GM19023 (cell line): ENCODE measurements around the gene MAST4.

Source experiments
- ATAC-seq: cut with Tn5 transposase; IDR thresholded peaks from one replicate; pipeline ENCODE4 v1.9.1; 2021; ENCODE audit warnings: mild to moderate bottlenecking, moderate library complexity; ENCODE audit not compliant: unreplicated experiment

MAST4 gene

DNA sequence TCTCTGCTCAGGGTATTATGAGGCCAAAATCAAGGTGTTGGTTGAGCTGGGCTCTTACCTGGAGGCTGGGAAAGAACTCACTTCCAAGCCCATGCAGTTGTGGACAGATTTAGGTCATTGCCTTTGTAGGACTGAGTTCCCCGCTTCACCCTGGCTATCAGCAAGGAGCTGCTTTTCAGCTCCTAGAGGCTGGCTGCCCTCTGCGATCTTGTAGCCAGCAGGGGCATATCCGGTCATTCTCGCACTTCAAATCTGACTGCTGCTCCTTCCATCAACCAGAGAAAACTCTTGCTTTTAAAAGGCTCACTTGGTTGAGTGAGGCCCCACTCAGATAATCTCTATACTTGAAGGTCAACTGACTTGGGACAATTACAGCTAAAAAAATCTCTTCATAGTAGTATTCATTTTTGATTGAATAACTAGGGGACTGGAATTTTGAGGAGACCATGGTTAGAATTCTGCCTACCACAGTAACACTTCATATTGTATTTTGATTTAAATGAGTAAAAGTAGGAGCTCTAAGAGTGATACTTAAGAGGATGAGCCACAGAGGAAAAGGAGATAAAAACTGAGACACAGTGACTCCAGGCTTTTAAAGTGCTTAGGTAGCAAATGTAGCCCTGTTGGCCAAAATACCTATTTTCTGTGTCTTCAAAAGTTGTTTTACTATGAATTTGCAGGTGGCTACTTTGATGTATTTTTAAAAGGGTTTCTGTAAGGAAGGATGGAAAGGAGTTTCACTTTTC is 463.0 kb downstream of the MAST4 start:
- no peak for ATAC-seq

DNA sequence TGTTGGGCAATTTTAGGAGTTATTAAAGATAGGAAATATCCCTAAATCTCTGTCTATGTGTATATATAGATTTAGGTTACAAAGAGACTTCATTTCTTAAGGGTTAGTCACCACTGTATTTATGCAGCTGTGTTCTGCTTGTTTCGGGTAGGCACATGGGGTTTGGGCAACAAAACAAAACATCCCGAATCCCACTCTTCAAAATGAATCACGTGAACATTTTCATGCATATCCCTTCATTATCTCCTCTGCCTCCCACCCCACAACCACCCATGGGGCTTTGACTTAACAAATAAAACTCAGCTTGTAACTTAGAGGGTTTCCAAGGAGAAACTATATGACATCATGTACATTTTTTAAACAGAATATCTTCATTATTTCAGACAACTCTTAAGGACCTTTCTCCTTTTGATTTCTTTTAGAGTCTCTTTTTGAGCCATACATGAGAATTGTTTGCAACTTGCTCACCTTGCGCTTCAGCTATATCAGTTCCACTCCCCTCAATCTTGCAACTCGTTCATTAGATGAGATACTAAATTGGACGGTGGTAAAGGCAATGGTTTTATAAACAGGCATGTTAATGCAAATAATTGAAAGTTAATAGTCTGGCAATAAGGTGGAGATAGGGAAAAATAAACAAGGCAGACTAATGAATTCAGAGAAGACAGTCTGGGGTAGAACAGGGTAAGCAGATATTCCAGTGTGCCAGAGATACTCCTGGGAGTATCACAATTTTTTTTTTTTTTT is 463.7 kb downstream of the MAST4 start:
- no peak for ATAC-seq

DNA sequence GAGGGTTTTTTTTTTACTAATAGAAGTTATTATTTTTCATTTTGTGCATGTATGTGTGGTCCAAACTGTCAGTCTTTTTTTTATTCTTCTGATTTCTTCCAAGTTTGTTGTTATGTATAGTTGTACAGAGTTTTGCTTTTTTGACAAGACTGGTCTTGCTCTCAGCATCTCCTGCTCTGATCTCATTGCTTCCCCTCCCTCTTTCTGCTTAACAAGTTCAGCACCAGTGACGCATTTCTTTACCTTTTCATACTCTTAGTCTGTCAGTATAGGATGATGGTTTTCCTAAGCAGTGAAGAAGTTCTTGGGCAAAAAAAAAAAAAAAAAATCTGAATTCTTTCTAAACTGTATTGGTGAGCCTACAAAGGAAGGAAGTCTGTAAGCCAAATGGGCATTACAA is 465.3 kb downstream of the MAST4 start:
- no peak for ATAC-seq

DNA sequence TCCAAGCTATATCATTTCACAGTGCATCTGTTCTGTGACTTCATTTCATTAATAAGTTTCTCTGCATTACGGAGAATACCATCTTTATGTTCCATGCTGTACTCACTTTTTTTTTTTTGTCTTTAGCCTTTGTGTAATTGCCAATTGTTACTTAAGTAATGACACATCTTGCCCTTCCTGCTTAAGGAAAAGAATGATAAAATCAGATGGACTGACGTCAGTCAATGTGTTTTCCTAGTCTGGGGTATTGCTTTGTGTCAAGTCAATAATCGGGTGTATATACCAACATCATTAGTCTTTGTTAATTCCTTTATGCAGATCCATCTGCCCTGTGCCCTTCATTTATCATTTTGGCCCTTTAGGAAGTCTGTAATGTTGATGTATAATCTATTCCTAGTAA is 466.9 kb downstream of the MAST4 start:
- ATAC-seq = no peak

DNA sequence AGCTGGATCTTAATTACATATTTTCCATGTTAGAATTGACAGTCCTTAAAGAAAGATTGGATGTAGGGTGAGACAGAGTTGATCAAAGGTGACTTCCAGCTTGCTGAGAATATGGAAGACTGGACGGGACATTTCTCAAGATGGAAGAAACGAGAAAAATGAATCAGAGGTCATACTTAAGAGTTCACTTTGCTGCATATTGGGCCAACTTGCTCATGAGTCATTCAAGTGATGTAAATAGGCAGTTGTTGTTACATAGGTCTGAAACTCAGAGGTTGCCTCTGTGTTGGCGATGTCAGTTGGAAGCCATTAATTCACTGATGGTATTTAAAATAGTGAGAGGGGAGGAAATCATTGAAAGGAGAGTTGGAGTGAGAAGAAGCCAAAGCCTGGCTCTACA is 467.6 kb downstream of the MAST4 start:
- ATAC-seq = no peak

DNA sequence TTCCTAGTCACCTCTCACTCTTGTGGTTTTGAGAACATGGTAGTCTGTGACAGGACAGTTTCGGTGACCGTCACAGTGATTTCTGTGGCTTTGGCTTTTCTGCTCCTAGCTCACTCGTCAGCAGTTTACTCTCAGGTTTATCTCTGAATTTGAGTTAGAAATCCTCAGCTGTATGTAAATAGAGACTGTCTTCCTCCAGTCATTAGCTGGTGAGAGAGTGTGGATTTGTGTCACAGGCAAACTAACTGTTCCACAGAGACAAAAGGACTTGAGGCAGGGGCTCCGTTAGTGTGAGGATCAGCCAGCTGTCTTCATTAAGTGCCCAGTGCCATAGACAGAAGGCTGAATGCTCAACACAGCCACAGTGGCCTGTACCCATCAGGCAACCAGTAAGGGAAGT is 469.0 kb downstream of the MAST4 start:
- ATAC-seq = no peak

DNA sequence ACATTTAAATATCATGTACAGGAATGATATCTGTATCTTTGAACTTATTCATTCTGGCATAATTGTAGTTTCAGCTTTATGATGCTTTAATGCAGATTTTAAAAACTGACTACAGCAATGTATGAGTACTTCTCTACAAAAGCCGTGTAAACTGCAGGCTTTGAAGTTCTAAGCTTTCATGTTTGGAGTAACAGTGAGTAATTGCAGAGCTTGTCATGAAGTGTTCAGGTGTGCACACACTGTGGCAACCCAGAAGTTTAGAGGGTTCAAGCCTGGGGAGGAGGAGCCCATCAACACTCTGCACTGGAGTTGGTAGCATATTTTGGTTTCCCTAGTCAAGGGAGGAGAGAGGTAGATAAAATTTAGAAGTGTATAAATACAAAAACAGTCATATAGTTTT is 469.5 kb downstream of the MAST4 start:
- ATAC-seq = no peak

DNA sequence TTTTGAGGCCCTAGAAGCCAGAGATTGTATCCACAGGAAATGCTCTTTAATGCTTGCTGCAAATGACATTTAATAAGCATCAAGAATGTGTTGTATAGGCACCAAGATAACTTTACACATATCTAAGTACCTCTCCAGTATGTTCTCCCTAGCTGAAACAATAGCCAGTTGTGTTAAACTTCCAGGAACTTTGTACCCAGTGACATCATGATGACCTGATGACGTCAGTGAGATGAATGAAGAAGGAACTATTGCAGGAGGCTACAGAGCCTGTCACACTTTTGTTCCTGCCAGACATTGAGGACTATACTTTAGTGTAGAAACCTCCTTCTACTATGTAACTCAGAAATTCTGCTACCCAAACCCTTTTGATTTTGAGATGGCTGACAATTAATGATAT is 470.6 kb downstream of the MAST4 start:
- ATAC-seq = no peak

DNA sequence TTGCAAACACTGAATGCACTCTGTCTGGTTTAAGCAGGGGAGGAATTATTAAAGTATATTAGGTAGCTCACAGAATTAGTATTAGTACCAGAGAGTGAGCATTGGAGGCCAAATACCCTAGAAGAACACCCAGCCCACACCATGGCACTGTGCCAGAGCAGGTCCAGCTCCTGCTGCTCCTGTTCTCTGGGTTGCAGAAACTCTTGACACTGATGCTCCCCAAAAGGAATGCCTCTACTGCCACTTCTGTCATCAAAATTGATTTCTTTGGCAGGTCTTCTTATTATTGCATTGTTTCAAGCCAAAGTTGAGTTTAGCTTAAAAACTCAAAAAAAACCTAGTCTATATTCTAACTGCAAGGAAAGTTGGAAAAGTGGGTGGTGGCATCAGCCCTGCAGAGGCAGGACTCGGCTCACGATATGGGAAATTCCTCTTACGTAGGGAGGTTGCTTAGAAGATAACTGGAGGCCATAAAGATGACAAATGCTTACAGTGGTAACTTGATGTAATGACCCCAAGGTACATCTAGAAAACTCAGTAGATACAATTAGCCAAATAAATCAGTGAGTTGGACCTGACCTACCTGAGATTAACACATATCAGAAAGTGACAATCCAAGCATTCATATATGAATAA is 477.0 kb downstream of the MAST4 start:
- no peak for ATAC-seq

DNA sequence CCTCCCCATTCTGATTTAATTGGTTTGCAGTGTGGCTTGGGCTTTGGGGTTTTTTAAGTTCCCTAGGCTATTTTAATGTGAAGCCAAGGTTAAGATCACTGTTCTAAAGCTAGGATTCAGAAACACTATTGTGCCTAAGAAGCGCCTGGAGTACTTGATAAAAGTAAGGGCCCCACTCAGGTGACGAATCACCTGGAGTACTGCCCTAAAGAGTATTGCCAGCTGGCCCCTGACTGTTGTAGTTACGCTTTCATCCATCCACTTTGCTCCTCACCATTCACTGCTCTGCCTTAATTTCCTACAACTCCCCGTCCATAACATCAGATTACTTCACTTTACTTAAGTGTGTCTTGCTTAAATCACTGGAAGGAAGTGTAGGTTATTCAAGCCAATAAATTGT is 481.1 kb downstream of the MAST4 start:
- no peak for ATAC-seq

DNA sequence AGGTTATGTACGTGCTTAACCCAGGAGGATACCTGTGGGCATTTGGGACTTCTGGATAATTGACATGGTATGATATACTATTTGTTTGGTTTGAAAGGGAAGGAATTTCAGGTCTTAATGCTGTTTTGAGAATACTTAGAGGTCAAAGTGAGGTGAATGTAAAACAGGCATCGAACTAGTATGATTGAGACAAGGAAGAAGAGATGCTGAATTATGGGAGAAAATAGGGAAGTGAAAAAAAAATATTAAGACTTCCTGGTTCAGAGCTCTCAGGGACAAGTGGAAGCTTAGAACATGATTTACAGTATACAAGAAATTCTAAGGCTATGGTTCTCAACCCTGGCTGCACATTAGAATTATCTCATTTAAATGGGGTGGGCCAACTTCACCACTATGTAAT is 485.1 kb downstream of the MAST4 start:
- ATAC-seq = no peak

DNA sequence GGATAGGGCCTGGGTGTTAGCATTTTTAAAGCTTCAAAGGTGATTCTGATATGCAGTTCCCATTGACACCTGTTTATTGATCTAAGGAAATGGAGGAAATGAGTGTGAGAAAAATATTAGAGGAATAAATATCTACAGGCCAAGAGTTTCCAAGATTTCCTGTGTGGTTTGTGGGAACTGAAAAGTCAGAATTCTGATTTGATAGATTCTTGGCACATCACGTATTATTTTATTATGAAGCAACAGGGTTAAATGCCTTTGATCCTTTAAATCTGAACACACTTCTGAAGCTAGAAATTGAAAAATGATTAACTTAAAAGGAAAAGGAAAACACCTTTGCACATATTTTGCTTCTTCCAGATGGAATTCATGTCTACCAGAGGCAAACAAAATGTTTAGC is 486.7 kb downstream of the MAST4 start:
- no peak for ATAC-seq

DNA sequence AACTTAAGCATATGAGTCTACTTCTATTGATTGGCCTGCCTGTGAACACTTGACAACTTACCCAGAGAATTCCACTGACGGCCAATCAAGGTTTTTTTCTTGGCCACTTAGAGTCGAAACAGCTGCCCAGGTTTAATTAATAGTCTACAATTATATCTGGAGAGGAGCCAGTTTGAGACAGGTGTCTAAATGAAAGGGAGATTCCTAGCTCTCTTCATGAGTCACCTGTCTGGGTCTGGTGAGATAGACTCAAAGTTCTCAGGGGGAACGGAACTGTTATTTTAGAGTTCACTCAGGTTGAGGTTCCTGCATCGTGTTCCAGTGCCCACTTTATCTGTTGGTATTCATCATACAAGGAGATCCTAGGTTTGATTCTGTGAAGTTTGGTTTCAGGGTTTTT is 489.4 kb downstream of the MAST4 start:
- no peak for ATAC-seq

DNA sequence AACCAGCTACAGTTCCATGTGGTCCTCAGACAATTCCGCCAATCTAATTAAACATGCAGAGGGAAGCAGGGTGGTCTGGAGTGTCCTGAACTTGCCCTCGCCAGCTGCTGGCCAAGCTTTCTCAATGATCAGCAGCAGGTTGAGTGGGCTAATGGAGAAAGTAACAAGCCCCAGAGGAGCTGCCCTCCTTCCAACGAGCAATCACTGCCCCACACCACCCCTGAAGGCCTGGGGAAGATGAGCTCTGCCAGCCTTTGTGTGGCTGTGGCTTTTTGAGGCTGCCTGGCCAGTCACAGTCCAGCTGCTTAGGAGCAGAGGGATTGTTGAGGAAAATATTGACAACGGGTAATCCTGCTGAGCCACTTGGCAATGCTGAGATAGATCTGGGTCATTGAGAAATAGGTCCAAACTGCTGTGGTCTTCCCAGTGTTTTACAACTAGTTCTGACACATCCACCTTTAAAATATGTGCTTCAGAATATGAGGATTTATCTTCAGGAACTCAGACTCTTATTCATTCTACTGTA is 493.1 kb downstream of the MAST4 start:
- no peak for ATAC-seq

DNA sequence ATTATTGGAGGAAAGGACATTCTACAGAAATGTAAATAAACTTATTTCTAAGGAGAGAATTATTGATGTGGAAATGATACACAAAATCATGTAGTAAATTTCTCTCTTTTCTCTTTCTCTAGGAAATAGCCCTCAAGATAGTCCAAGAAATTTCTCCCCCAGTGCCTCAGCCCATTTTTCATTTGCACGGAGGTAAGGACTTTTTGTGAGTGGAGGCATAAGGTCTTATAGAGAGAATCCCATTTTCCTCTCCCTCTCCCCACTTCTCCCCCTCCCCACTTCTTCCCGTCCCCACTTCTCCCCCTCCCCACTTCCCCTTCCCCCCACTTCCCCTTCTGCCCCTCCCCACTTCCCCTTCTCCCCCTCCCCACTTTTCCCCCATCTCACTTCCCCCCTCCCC is 493.8 kb downstream of the MAST4 start:
- no peak for ATAC-seq

DNA sequence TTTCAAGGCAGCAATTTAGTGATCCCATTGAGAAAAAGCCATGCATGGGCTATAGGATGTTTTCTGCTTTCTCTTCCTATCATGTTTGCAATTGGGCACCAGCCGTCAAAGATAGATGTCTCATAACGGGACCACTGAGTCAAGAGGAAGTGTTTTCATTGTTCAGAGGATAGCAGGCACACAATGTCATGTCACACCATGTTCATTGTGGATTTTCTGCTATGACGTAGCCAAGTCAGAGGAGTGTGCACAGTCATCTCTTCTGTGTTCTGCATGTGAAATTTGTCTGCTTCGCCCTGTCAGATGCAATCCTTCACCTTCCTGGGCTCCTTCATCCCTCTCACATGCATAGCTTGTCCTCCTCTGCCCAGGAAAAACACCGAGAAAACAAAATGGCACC is 494.4 kb downstream of the MAST4 start:
- ATAC-seq = no peak

DNA sequence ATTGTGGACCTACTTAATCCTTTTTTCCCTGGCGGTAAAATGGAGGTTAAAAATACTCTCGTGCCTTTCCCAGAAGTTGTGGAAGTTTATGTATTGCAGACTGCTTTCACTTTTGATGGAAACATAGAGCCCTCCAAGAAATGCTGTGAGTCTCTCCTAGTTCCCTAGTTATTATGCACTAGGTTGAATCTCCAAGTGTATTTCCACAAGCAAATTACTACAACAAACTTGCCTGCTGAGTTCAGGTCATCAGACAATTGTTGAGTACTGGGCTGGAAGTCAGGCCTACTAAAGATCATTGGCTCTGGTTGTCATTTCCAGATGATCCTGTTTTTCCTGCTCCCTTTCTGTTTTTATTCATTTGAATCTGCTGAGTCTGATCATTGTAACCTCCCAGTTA is 496.3 kb downstream of the MAST4 start:
- ATAC-seq = no peak

DNA sequence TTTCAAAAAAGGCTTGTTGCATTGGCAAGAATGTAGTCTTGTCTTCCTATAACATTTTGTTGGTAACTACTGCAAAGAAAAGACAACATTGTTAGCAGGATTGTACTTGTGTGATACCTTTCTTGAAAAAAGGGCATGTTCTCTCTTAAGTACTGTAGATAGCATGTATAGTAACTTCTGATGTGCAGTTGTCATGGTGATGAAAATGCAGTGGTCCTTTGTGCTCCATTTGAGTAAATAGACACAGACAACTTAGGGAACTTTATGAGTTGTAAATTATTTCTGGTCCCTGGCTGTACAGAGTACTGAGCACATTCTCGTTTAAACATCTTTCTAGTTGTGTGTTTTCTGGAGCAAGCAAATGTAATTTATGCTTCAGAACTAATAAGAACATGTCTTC is 497.1 kb downstream of the MAST4 start:
- no peak for ATAC-seq

DNA sequence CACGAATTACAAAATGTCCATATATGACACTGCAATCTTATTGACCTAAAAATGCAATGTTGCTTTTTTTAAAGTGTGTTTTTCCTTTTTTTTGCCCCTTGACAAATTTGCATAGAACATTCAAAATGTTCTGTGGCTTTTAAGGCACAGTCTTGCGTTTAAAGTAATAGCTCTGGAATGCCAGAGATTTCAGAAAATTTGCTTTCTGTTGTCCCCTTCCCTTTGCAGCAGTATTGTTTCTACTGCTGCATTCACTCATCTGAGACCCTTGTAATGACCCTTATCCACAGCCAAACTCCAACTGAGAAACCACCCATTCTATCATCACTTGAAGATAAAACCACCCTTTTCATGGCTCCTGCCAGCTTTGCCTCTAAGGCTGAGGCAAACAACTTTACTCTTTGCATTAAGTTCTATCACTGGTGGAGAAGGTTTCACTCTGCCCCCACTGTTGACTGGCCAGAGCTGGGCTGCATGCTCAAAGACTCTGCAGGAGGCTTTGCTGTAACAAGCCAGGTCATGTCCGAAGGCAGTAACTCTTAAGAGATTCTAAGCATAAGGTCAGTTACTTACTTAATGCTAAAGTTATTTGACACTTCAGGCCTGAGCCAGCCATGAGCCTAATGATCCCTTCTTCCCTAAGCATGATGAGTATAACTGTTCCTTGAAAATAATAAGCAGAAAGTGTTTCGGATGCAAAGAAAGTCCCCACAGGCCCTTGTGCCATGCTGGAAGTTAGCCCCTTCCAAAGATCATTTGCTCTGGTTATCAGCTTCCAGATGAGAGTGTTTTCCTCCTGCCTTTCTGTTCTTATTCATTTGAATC is 498.5 kb downstream of the MAST4 start:
- ATAC-seq = no peak

DNA sequence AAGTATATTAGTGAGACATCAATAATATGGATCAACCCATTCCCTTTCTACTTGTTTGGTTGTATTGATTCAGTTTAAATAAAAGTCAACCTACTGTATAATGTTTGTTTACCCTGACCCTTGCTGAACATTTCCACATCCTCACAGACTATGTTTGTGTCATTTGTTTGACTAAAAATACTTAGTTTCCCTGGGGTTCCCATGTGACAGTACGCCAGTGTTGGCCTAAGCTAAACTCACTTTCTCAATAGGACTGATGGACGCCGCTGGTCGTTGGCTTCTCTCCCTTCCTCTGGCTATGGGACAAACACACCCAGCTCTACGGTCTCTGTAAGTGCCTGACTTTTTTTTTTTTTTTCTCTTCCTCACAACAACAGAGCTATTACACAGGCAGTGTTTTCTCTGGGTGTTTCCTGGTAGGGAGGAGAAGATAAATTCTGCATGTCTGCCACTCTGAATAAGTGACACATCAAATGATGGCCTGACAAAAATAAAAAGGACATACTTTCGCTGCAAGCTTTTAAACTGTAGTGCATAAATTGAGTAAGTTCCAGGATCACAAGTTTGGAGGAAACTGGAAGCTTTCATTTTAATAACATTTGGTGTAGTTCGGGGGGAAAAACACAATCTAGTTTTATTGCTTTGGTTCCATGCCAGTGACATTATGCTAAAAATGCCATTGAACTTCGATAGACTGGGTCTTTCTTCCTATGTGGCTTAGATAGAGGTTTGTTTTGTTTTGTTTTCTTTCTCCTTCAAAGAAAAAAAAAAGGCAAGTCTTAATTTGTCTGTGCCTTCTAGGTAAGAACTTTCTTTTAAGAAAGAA is 499.4 kb downstream of the MAST4 start:
- no peak for ATAC-seq
